DOHH2 (cell line): ENCODE results near the gene GRAMD2B.

ENCODE experiments used
- H3F3A ChIP-seq: fragments of 200-600 bp; sonication (generic), shearing (Covaris generic); 2 replicates; pipeline ENCODE4 v1.6.0; 2016; ENCODE audit warnings: antibody characterized with exemption, mild to moderate bottlenecking; ENCODE audit not compliant: control insufficient read depth, insufficient read depth
- H3K27ac ChIP-seq: fragments of 200-600 bp; sonication (generic); 2 replicates; pipeline ENCODE4 v1.5.1; 2014; ENCODE audit warnings: low read depth, mild to moderate bottlenecking, low read length, moderate library complexity
- H3K27me3 ChIP-seq: fragments of 200-600 bp; sonication (generic); 2 replicates; pipeline ENCODE4 v1.6.1; 2014; ENCODE audit warnings: mild to moderate bottlenecking, low read length, mixed read lengths; ENCODE audit not compliant: control insufficient read depth
- H3K36me3 ChIP-seq: fragments of 200-600 bp; sonication (generic); 2 replicates; pipeline ENCODE4 v1.6.1; 2014; ENCODE audit warnings: mild to moderate bottlenecking, low read length, moderate library complexity, mixed read lengths; ENCODE audit not compliant: control insufficient read depth
- H3K4me1 ChIP-seq: fragments of 200-600 bp; sonication (generic); 2 replicates; pipeline ENCODE4 v1.6.1; 2014; ENCODE audit warnings: mild to moderate bottlenecking, low read length, mixed read lengths; ENCODE audit not compliant: control insufficient read depth
- H3K4me2 ChIP-seq: fragments of 200-600 bp; sonication (generic); 2 replicates; pipeline ENCODE4 v1.6.0; 2014; ENCODE audit warnings: mild to moderate bottlenecking, low read length, moderate library complexity
- H3K4me3 ChIP-seq: fragments of 200-600 bp; sonication (generic); 2 replicates; pipeline ENCODE4 v1.5.1; 2014; ENCODE audit warnings: mild to moderate bottlenecking, low read length, mixed read lengths
- H3K79me2 ChIP-seq: fragments of 200-600 bp; sonication (generic); 2 replicates; pipeline ENCODE4 v1.6.1; 2014; ENCODE audit warnings: mild to moderate bottlenecking, low read length, mixed read lengths; ENCODE audit not compliant: control insufficient read depth
- H3K9me2 ChIP-seq: fragments of 200-600 bp; sonication (generic); replicated peaks from 2 replicates; pipeline ENCODE4 v1.6.1; 2014; ENCODE audit warnings: mild to moderate bottlenecking, low read length, mixed read lengths; ENCODE audit not compliant: control insufficient read depth
- H3K9me3 ChIP-seq: fragments of 200-600 bp; sonication (generic); 2 replicates; pipeline ENCODE4 v1.6.1; 2014; ENCODE audit warnings: antibody characterized with exemption, low read length, mixed read lengths; ENCODE audit not compliant: control insufficient read depth, insufficient read depth
- H4K20me1 ChIP-seq: fragments of 200-600 bp; sonication (generic); 2 replicates; pipeline ENCODE4 v1.6.0; 2014; ENCODE audit warnings: low read depth, mild to moderate bottlenecking, antibody characterized with exemption, low read length, moderate library complexity; ENCODE audit not compliant: control insufficient read depth, insufficient read depth
- EZH2phosphoT487 ChIP-seq: fragments of 200-600 bp; sonication (generic); IDR thresholded peaks from 2 replicates; pipeline ENCODE4 v1.6.1; 2017; ENCODE audit warnings: borderline replicate concordance, mild to moderate bottlenecking, antibody characterized with exemption, low read length, moderate library complexity, mixed read lengths
- TF ChIP-seq, protein P1 (sequence below): fragments of 200-600 bp; sonication (generic); IDR thresholded peaks from one replicate; pipeline ENCODE4 v1.5.1; 2014; ENCODE audit warnings: antibody characterized with exemption, mild to moderate bottlenecking, low read depth, low read length; ENCODE audit not compliant: poor library complexity, severe bottlenecking

GRAMD2B gene

DNA sequence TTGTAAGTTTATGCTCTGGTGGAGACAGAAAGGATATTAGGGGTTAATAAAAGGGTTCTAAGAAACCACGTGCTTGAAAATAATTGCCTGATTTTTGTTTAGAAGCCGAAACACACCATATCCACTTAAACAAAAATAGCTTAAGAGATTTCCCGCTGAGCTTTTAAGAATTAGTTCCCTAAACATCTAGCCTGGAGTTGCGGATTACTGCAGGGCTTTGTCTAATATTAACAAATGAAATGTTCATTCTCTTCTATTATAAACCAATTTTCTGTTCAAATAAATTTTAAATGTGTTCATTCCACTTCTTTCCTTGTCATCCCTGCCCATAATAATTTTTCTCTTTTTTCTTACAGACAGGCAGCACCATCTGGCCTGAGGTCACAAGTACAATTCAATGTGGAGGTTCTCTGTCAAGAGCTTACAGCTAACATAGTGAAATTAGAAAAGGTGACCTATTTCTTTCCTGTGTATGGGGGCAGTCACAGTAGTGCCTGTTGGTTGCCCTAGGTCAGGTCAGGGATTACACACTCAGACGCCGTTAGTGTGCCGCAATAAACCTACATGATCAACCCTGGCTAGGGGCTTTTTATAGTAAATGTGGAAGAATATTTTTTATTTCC lies 65.3 kb downstream of the GRAMD2B start:
- H4K20me1 ChIP-seq: no peaks in the 10 kb centered on the region
- H3K27me3 ChIP-seq: no peaks in the 10 kb centered on the region
- no peaks in the 10 kb centered on the region for H3F3A ChIP-seq
- no peak overlapping the region for H3K27ac ChIP-seq
- H3K9me2 ChIP-seq: no peaks in the 10 kb centered on the region
- H3K9me3 ChIP-seq: no peaks in the 10 kb centered on the region
- H3K36me3 ChIP-seq: no peaks in the 10 kb centered on the region
- H3K79me2 ChIP-seq: no peaks in the 10 kb centered on the region
- H3K4me1 ChIP-seq: no peaks in the 10 kb centered on the region
- no peak overlapping the region for H3K4me2 ChIP-seq
- no peak overlapping the region for H3K4me3 ChIP-seq
- TF ChIP-seq, protein P1, sequence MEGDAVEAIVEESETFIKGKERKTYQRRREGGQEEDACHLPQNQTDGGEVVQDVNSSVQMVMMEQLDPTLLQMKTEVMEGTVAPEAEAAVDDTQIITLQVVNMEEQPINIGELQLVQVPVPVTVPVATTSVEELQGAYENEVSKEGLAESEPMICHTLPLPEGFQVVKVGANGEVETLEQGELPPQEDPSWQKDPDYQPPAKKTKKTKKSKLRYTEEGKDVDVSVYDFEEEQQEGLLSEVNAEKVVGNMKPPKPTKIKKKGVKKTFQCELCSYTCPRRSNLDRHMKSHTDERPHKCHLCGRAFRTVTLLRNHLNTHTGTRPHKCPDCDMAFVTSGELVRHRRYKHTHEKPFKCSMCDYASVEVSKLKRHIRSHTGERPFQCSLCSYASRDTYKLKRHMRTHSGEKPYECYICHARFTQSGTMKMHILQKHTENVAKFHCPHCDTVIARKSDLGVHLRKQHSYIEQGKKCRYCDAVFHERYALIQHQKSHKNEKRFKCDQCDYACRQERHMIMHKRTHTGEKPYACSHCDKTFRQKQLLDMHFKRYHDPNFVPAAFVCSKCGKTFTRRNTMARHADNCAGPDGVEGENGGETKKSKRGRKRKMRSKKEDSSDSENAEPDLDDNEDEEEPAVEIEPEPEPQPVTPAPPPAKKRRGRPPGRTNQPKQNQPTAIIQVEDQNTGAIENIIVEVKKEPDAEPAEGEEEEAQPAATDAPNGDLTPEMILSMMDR: no peak
- no peak for TF ChIP-seq EZH2phosphoT487

DNA sequence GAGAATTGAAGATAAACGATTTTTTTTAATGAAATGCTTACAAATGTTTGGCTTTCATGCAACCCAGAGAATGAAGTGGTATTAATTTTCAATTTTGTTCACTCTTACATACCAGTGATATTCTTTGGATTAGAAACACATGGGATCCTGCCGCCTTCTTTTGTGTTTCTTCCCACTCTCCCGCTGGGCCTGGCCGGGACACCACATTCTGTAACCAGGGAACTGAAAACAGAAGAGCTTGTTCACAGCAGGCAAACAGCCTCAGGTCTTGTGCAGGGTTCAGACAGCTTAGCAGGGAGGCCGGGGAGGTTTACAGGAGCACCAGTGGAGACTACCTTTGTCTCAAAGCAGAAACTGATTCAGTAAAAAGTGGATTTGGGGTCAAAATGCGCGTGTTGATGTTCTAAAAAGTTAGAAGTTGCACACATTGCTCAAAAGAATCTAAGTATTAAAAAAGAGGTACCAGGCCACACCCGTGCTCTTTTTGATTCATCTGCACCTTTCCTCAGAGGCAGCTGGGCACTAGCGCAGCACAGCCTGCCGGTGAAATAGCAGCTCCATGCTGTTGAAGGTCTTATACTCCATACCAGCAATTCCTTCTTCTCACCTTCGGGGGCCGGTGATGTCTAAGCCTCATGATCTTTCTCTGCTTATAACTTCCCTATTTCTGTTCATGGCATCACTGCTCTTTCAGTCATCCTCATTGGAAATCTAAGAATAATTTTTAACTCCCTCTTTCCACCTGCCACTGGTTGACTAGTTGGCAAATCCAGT lies 67.1 kb downstream of the GRAMD2B start:
- TF ChIP-seq, protein P1: no peak
- TF ChIP-seq EZH2phosphoT487: no peak
- H3K9me2 ChIP-seq: no peaks in the 10 kb centered on the region
- H3K36me3 ChIP-seq: no peaks in the 10 kb centered on the region
- no peak overlapping the region for H3K4me2 ChIP-seq
- no peak overlapping the region for H3K4me3 ChIP-seq
- H3K9me3 ChIP-seq: no peaks in the 10 kb centered on the region
- H4K20me1 ChIP-seq: no peaks in the 10 kb centered on the region
- no peak overlapping the region for H3K27ac ChIP-seq
- no peaks in the 10 kb centered on the region for H3K79me2 ChIP-seq
- no peaks in the 10 kb centered on the region for H3K4me1 ChIP-seq
- H3K27me3 ChIP-seq: no peaks in the 10 kb centered on the region
- H3F3A ChIP-seq: no peaks in the 10 kb centered on the region

DNA sequence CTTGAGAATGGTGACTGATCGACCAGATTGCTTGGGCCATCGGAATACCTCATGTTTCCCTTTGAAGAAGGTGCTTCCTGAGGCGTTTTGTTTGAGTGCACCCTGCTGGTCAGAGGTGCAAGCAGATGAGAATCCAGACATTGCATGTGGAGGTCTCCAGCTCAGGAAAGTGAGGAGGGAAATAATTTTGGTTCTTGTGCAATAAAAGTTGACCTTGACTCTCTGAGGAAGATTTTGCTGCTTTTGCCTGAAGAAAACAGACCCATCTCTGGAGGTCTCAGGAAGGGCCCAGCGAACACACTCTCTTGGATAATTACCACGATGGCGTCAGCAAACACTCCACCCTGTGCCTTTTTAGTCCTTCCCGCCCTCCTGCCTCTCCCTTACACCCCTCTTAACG lies 69.7 kb downstream of the GRAMD2B start:
- Histone ChIP-seq H3K4me2 (no peak overlapping the region), H3K4me3 (no peak overlapping the region), H4K20me1 (no peaks in the 10 kb centered on the region), H3K79me2 (no peaks in the 10 kb centered on the region), H3K27ac (no peak overlapping the region), H3K9me2 (no peaks in the 10 kb centered on the region), H3K4me1 (no peaks in the 10 kb centered on the region), H3K27me3 (no peaks in the 10 kb centered on the region), H3F3A (no peaks in the 10 kb centered on the region), H3K9me3 (no peaks in the 10 kb centered on the region), H3K36me3 (no peaks in the 10 kb centered on the region)
- no peak for TF ChIP-seq EZH2phosphoT487
- TF ChIP-seq, protein P1: peak; percentile 24
